Choroid plexus epithelial cell (primary cell): Measurements from ENCODE around the gene NRG2.

Source experiments
- DNase-seq: peaks from one replicate; pipeline ENCODE4 v3.0.0-alpha.2; 2010; ENCODE audit warnings: low read depth
- H3K4me3 ChIP-seq: 2 replicates; pipeline ENCODE4 v1.5.1; 2011; ENCODE audit warnings: low read depth, mild to moderate bottlenecking, control low read depth, low read length, moderate library complexity
- CTCF ChIP-seq: conservative IDR thresholded peaks from 2 replicates; pipeline ENCODE4 v1.5.1; 2011; ENCODE audit warnings: low read depth, mild to moderate bottlenecking, control low read depth, inconsistent platforms, low read length, moderate library complexity

NRG2 gene

GRCh38 chr5:139954022-139954421 is 89.1 kb downstream of the NRG2 start:
- no peak for DNase-seq
- no peak for TF ChIP-seq CTCF
- no peak overlapping the region for H3K4me3 ChIP-seq

- no peak for DNase-seq
- TF ChIP-seq CTCF, result no peak
Observed at GRCh38 chr5:139952574-139952973, 90.5 kb downstream of the NRG2 start.

GRCh38 chr5:139951983-139952382 is 91.1 kb downstream of the NRG2 start:
- no peak for DNase-seq
- H3K4me3 ChIP-seq, result no peak overlapping the region
- no peak for TF ChIP-seq CTCF

More at GRCh38 chr5:139952574-139952973, 90.5 kb downstream of the NRG2 start:
- no peak overlapping the region for H3K4me3 ChIP-seq

GRCh38 chr5:139951296-139951924 is 91.7 kb downstream of the NRG2 start:
- no peak overlapping the region for H3K4me3 ChIP-seq
- DNase-seq, result no peak
- no peak for TF ChIP-seq CTCF

- H3K4me3 ChIP-seq, result no peak overlapping the region
- TF ChIP-seq CTCF, result no peak
- DNase-seq, result no peak
Observed at GRCh38 chr5:139950436-139950835, 92.7 kb downstream of the NRG2 start.

- peak; percentile 7 for DNase-seq
- H3K4me3 ChIP-seq, result no peak overlapping the region
- TF ChIP-seq CTCF, result no peak
Observed at GRCh38 chr5:139949710-139950109, 93.4 kb downstream of the NRG2 start.

GRCh38 chr5:139947727-139948126 is 95.4 kb downstream of the NRG2 start:
- no peak for TF ChIP-seq CTCF
- H3K4me3 ChIP-seq, result no peak overlapping the region
- no peak for DNase-seq
